ENCODE results near the gene POU2F3. TPM values are rescaled to one million over a fixed set of nuclear protein-coding genes. Genes with fewer than 3 reads are reported as not detected.

The POU2F3 gene
- total RNA-seq, 3 donors from 2014 or later (not counting 1 experiment from before 2014, with no cell fraction given), result not detected

- no peak for TF ChIP-seq CTCF (IDR thresholded peaks at IDR 0.05)
- DNase-seq (no peak), ATAC-seq (no peak)
- peaks cover 0 to 6% of the 10 kb centered on the region in 2 donors for H3K27me3 Mint-ChIP-seq (ENCODE audit: low read depth in 2 of 2)
- H3K27ac Mint-ChIP-seq, result no peak overlapping the region
- Histone ChIP-seq H3K27ac (ENCODE audit: low read length) (no peak overlapping the region), H3K4me1 (ENCODE audit: control insufficient read depth, insufficient read depth, low read length) (no peaks in the 10 kb centered on the region), H3K27me3 (ENCODE audit: control insufficient read depth, insufficient read depth, low read length) (peaks cover 2% of the 10 kb centered on the region), H3K4me3 (ENCODE audit: low read length) (no peak overlapping the region), H3K9me3 (ENCODE audit: control insufficient read depth, insufficient read depth, low read length) (no peaks in the 10 kb centered on the region), H3K36me3 (ENCODE audit: control insufficient read depth, insufficient read depth, low read length) (no peaks in the 10 kb centered on the region)
- H3K9me3 Mint-ChIP-seq, result no peaks in the 10 kb centered on the region
- no peak overlapping the region for H3K4me3 Mint-ChIP-seq
- H3K4me1 Mint-ChIP-seq, result peaks cover 13 to 14% of the 10 kb centered on the region in 2 donors
- H3K36me3 Mint-ChIP-seq, result no peaks in the 10 kb centered on the region
- intact Hi-C loops (cut with micrococcal nuclease), result no loop called here
Observed at GRCh38 chr11:120363436-120363835, 123.5 kb downstream of the POU2F3 start.

GRCh38 chr11:120365512-120365911 lies 125.6 kb downstream of the POU2F3 start:
- peaks cover 3% of the 10 kb centered on the region for H3K27me3 ChIP-seq (ENCODE audit: control insufficient read depth, insufficient read depth, low read length)
- peaks cover 0 to 10% of the 10 kb centered on the region in 2 donors for H3K27me3 Mint-ChIP-seq (ENCODE audit: low read depth in 2 of 2)
- no peak for TF ChIP-seq CTCF (IDR thresholded peaks at IDR 0.05)
- H3K27ac ChIP-seq (ENCODE audit: low read length), result no peak overlapping the region
- H3K4me1 Mint-ChIP-seq, result no peaks in the 10 kb centered on the region
- no peaks in the 10 kb centered on the region for H3K9me3 ChIP-seq (ENCODE audit: control insufficient read depth, insufficient read depth, low read length)
- no peaks in the 10 kb centered on the region for H3K36me3 Mint-ChIP-seq
- no peak for DNase-seq
- no peak for ATAC-seq
- intact Hi-C loops (cut with micrococcal nuclease), result no loop called here
- no peak overlapping the region for H3K4me3 Mint-ChIP-seq
- H3K9me3 Mint-ChIP-seq, result no peaks in the 10 kb centered on the region
- H3K4me1 ChIP-seq (ENCODE audit: control insufficient read depth, insufficient read depth, low read length), result no peaks in the 10 kb centered on the region
- H3K36me3 ChIP-seq (ENCODE audit: control insufficient read depth, insufficient read depth, low read length), result no peaks in the 10 kb centered on the region
- no peak overlapping the region for H3K4me3 ChIP-seq (ENCODE audit: low read length)
- H3K27ac Mint-ChIP-seq, result no peak overlapping the region

Other genes starting within 250 kb of the POU2F3 start
- not detected for gene TRIM29, start 102.0 kb upstream of the POU2F3 start, total RNA-seq
- 1 to 10 TPM; 2.8 to 5.1 (median 3.8) TPM for gene OAF, start 29.1 kb upstream of the POU2F3 start, total RNA-seq
- gene TLCD5, start 85.2 kb downstream of the POU2F3 start, total RNA-seq, result not detected
- gene ARHGEF12, start 96.3 kb downstream of the POU2F3 start, total RNA-seq, result 10 to 100 TPM; 38.4 to 52.3 (median 42.1) TPM

Data from natural killer cell (primary cell).